DND-41 (cell line): ENCODE measurements around the gene CDAN1.
A peak's percentile ranks its signal among the peaks of the same experiment; 100 is the strongest.

Experiments
- ATAC-seq: fragments of 200-7000 bp; cut with Tn5 transposase; 3 replicates; pipeline ENCODE4 v1.9.1; 2021; ENCODE audit warnings: low read depth; ENCODE audit not compliant: insufficient read depth
- DNase-seq: peaks from one replicate; pipeline ENCODE4 v3.0.0-alpha.2; 2020
- H2AFZ ChIP-seq: 2 replicates; pipeline ENCODE4 v1.6.0; 2012; ENCODE audit warnings: low read depth, low read length
- H3K27ac ChIP-seq: 2 replicates; pipeline ENCODE4 v1.5.1; 2012; ENCODE audit warnings: low read length, inconsistent platforms
- H3K27me3 ChIP-seq: fragments of 200-600 bp; sonication (generic); 2 replicates; pipeline ENCODE4 v1.6.0; 2012; ENCODE audit warnings: low read length, mild to moderate bottlenecking, inconsistent platforms; ENCODE audit not compliant: insufficient read depth, poor library complexity
- H3K36me3 ChIP-seq: 2 replicates; pipeline ENCODE4 v1.5.1; 2012; ENCODE audit warnings: low read length, inconsistent platforms; ENCODE audit not compliant: insufficient read depth
- H3K4me1 ChIP-seq: 2 replicates; pipeline ENCODE4 v1.5.1; 2012; ENCODE audit warnings: mild to moderate bottlenecking, low read length; ENCODE audit not compliant: insufficient read depth
- H3K4me2 ChIP-seq: 2 replicates; pipeline ENCODE4 v1.6.0; 2012; ENCODE audit warnings: mild to moderate bottlenecking, moderate library complexity, low read length, inconsistent platforms; ENCODE audit not compliant: insufficient read depth
- H3K4me3 ChIP-seq, 2 experiments: fragments of 200-600 bp in 1 of 2; shearing (Covaris generic) in 1 of 2; 2 replicates each; pipeline ENCODE4 v1.5.1; 2012 to 2016; ENCODE audit warnings: inconsistent platforms in 2 of 2, low read length in 2 of 2, mild to moderate bottlenecking in 2 of 2, low read depth in 1 of 2, moderate library complexity in 1 of 2
- H3K79me2 ChIP-seq: 2 replicates; pipeline ENCODE4 v1.6.0; 2012; ENCODE audit warnings: low read length, inconsistent platforms; ENCODE audit not compliant: insufficient read depth
- H3K9ac ChIP-seq: 2 replicates; pipeline ENCODE4 v1.6.0; 2012; ENCODE audit warnings: low read depth, mild to moderate bottlenecking, inconsistent platforms, low read length, moderate library complexity
- H3K9me3 ChIP-seq: 2 replicates; pipeline ENCODE4 v1.5.1; 2012; ENCODE audit warnings: low read length, moderate library complexity, mild to moderate bottlenecking, inconsistent platforms; ENCODE audit not compliant: insufficient read depth, severe bottlenecking
- H4K20me1 ChIP-seq: 2 replicates; pipeline ENCODE4 v1.6.0; 2012; ENCODE audit warnings: low read length; ENCODE audit not compliant: insufficient read depth
- CTCF ChIP-seq: IDR thresholded peaks from 2 replicates; pipeline ENCODE4 v1.5.1; 2012; ENCODE audit warnings: borderline replicate concordance, low read length, moderate library complexity, mild to moderate bottlenecking; ENCODE audit not compliant: poor library complexity, severe bottlenecking; ENCODE audit errors: extremely low read depth
- EZH2 ChIP-seq: IDR thresholded peaks from 3 replicates; pipeline ENCODE4 v1.6.1; 2012; ENCODE audit warnings: borderline replicate concordance, low read depth, mild to moderate bottlenecking, moderate library complexity, low read length, inconsistent platforms; ENCODE audit not compliant: severe bottlenecking

Gene CDAN1

GRCh38 chr15:42691770-42692169 is 45.2 kb downstream of the CDAN1 start:
- Histone ChIP-seq H3K79me2 (no peaks in the 10 kb centered on the region), H3K27me3 (no peaks in the 10 kb centered on the region), H4K20me1 (no peaks in the 10 kb centered on the region), H2AFZ (no peak overlapping the region), H3K4me1 (no peaks in the 10 kb centered on the region), H3K27ac (no peak overlapping the region), H3K36me3 (no peaks in the 10 kb centered on the region; the same call in 1 of the 2 replicates), H3K4me2 (no peak overlapping the region), H3K9ac (no peak overlapping the region), H3K9me3 (no peaks in the 10 kb centered on the region), H3K4me3 (no peak overlapping the region)
- TF ChIP-seq CTCF (no peak), EZH2 (no peak)
- DNase-seq = no peak
- ATAC-seq = no peak

GRCh38 chr15:42691308-42691707 is 45.6 kb downstream of the CDAN1 start:
- Histone ChIP-seq H3K9me3 (no peaks in the 10 kb centered on the region), H3K27me3 (no peaks in the 10 kb centered on the region), H3K9ac (no peak overlapping the region), H2AFZ (no peak overlapping the region), H3K4me1 (no peaks in the 10 kb centered on the region), H3K4me3 (no peak overlapping the region), H3K79me2 (no peaks in the 10 kb centered on the region), H3K27ac (no peak overlapping the region), H4K20me1 (no peaks in the 10 kb centered on the region), H3K36me3 (no peaks in the 10 kb centered on the region; the same call in 1 of the 2 replicates), H3K4me2 (no peak overlapping the region)
- TF ChIP-seq EZH2 (no peak), CTCF (no peak)
- ATAC-seq (peak; percentile 52; the same call in 1 of the 3 replicates), DNase-seq (peak; percentile 7)

- ATAC-seq (no peak), DNase-seq (no peak)
- Histone ChIP-seq H3K27me3 (no peaks in the 10 kb centered on the region), H3K27ac (no peak overlapping the region), H3K4me2 (no peak overlapping the region), H3K79me2 (no peaks in the 10 kb centered on the region), H3K4me3 (no peak overlapping the region), H3K9me3 (no peaks in the 10 kb centered on the region), H4K20me1 (no peaks in the 10 kb centered on the region), H3K4me1 (no peaks in the 10 kb centered on the region), H3K9ac (no peak overlapping the region), H3K36me3 (peaks cover 8% of the 10 kb centered on the region; the same call in 1 of the 2 replicates), H2AFZ (no peak overlapping the region)
- TF ChIP-seq CTCF = no peak
- no peak for TF ChIP-seq EZH2
Observed at GRCh38 chr15:42688301-42688700, 48.6 kb downstream of the CDAN1 start.

GRCh38 chr15:42687740-42688139 is 49.2 kb downstream of the CDAN1 start:
- Histone ChIP-seq H3K4me3 (no peak overlapping the region), H3K9ac (no peak overlapping the region), H3K79me2 (no peaks in the 10 kb centered on the region), H3K27me3 (no peaks in the 10 kb centered on the region), H3K4me1 (no peaks in the 10 kb centered on the region), H3K4me2 (no peak overlapping the region), H3K27ac (no peak overlapping the region), H3K9me3 (no peaks in the 10 kb centered on the region), H2AFZ (no peak overlapping the region), H4K20me1 (no peaks in the 10 kb centered on the region), H3K36me3 (peaks cover 10% of the 10 kb centered on the region)
- DNase-seq = no peak
- no peak for ATAC-seq
- TF ChIP-seq EZH2 = no peak
- no peak for TF ChIP-seq CTCF
